ENCODE data around the gene CPZ. TPM values are rescaled to one million over a fixed set of nuclear protein-coding genes. Genes with fewer than 3 reads are reported as not detected.

CPZ gene
- total RNA-seq (2022) (not detected in 2 replicates), Bru-seq, nascent RNA (percentile 9 among the genes with signal in this experiment), BruChase-seq, experiment 1, labeled RNA remaining after a 6-hour chase (percentile 3 among the genes with signal in this experiment), BruChase-seq, experiment 2, labeled RNA remaining after a 2-hour chase (percentile 6 among the genes with signal in this experiment)
- long read RNA-seq: 0 reads

DNA sequence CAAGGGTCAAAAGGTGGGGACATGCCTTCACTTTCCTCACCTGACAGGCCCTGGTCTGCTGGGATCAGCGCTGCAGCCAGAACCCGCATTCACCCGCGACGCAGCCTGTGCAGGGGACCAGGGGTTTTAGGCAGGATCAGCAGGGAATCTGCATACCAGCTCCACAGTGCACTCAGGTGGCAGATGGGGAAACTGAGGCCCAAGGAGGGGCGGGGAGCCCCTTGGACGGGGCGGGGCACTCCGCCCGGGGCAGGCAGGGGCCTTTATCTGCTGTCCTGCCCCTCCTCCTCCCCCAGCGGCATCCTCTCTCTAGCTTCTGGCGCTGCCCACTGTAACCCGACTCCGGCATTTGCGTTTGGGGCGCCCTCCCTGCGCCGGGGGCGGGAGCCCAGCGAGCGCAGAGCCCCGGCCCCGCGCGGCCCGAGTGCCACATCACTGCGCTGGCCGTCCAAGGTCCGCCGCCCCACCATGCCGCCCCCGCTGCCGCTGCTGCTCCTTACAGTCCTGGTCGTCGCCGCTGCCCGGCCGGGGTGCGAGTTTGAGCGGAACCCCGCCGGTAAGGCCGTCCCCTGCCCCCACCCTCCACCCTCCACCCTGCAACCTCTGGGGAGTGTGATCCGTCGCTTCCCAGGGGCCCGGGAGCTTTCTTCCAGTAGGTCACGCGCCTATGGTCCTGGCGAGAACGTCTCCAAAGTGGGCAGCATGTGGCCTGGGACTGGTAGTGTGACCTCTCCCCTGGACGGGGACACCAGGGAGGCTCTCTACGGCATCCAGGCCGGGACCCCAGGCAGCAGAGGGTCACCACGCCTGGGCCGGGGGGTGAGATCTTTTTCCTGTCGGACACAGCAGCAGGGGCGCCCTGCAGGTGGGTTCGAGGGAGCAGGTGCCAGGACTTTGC, at the start of gene CPZ:
Gene CPZ (plus strand): TSS at position 400 of the 898 bp plus-strand sequence. CDS start 69 bp downstream, at position 469.
- Mint-ChIP-seq H3K9me3 (ENCODE audit: low read depth, unreplicated experiment) (no peaks in the 10 kb centered on the region), H3K4me1 (ENCODE audit: low read depth, unreplicated experiment) (no peaks in the 10 kb centered on the region), H3K27me3 (ENCODE audit: unreplicated experiment) (peaks cover 51% of the 10 kb centered on the region), H3K4me3 (ENCODE audit: low read depth, unreplicated experiment) (no peak within 1 kb of the TSS), H3K27ac (ENCODE audit: unreplicated experiment) (no peak within 1 kb of the TSS), H3K36me3 (ENCODE audit: insufficient read depth, unreplicated experiment) (no peaks in the 10 kb centered on the region)
- TF ChIP-seq CTCF (IDR thresholded peaks at IDR 0.05; ENCODE audit: unreplicated experiment): no peak
- no peak for DNase-seq
- CTCF ChIA-PET: no interaction called here
- no TSS peak for BruUV-seq (replicated peaks)
- intact Hi-C loops (cut with micrococcal nuclease; ENCODE audit: unreplicated experiment): no loop called here

GRCh38 chr4:8542776-8543525, 49.6 kb upstream of the CPZ start:
- CTCF ChIA-PET: no interaction called here

GRCh38 chr4:8543623-8544022, 48.9 kb upstream of the CPZ start:
- Mint-ChIP-seq H3K27me3 (ENCODE audit: unreplicated experiment) (no peaks in the 10 kb centered on the region), H3K4me1 (ENCODE audit: low read depth, unreplicated experiment) (peaks cover 17% of the 10 kb centered on the region), H3K4me3 (ENCODE audit: low read depth, unreplicated experiment) (no peak overlapping the region), H3K27ac (ENCODE audit: unreplicated experiment) (no peak overlapping the region), H3K36me3 (ENCODE audit: insufficient read depth, unreplicated experiment) (peaks cover 3% of the 10 kb centered on the region), H3K9me3 (ENCODE audit: low read depth, unreplicated experiment) (no peaks in the 10 kb centered on the region)
- CTCF ChIA-PET: no interaction called here
- no peak for TF ChIP-seq CTCF (IDR thresholded peaks at IDR 0.05; ENCODE audit: unreplicated experiment)
- intact Hi-C loops (cut with micrococcal nuclease; ENCODE audit: unreplicated experiment): no loop called here
- no TSS peak for BruUV-seq (replicated peaks)
- no peak for DNase-seq

More at GRCh38 chr4:8542776-8543525, 49.6 kb upstream of the CPZ start:
- H3K27me3 Mint-ChIP-seq (ENCODE audit: unreplicated experiment): no peaks in the 10 kb centered on the region
- no peak overlapping the region for H3K4me3 Mint-ChIP-seq (ENCODE audit: low read depth, unreplicated experiment)
- DNase-seq: no peak
- H3K27ac Mint-ChIP-seq (ENCODE audit: unreplicated experiment): no peak overlapping the region
- no peaks in the 10 kb centered on the region for H3K9me3 Mint-ChIP-seq (ENCODE audit: low read depth, unreplicated experiment)
- BruUV-seq (replicated peaks): no TSS peak
- intact Hi-C loops (cut with micrococcal nuclease; ENCODE audit: unreplicated experiment): no loop called here
- peaks cover 24% of the 10 kb centered on the region for H3K4me1 Mint-ChIP-seq (ENCODE audit: low read depth, unreplicated experiment)
- peaks cover 7% of the 10 kb centered on the region for H3K36me3 Mint-ChIP-seq (ENCODE audit: insufficient read depth, unreplicated experiment)
- no peak for TF ChIP-seq CTCF (IDR thresholded peaks at IDR 0.05; ENCODE audit: unreplicated experiment)

GRCh38 chr4:8544282-8544681, 48.3 kb upstream of the CPZ start:
- H3K36me3 Mint-ChIP-seq (ENCODE audit: insufficient read depth, unreplicated experiment): peaks cover 3% of the 10 kb centered on the region
- CTCF ChIA-PET: no interaction called here
- no peaks in the 10 kb centered on the region for H3K9me3 Mint-ChIP-seq (ENCODE audit: low read depth, unreplicated experiment)
- intact Hi-C loops (cut with micrococcal nuclease; ENCODE audit: unreplicated experiment): no loop called here
- no peak overlapping the region for H3K4me3 Mint-ChIP-seq (ENCODE audit: low read depth, unreplicated experiment)
- H3K27ac Mint-ChIP-seq (ENCODE audit: unreplicated experiment): no peak overlapping the region
- no peaks in the 10 kb centered on the region for H3K27me3 Mint-ChIP-seq (ENCODE audit: unreplicated experiment)
- TF ChIP-seq CTCF (IDR thresholded peaks at IDR 0.05; ENCODE audit: unreplicated experiment): no peak
- no TSS peak for BruUV-seq (replicated peaks)
- DNase-seq: no peak
- peaks cover 11% of the 10 kb centered on the region for H3K4me1 Mint-ChIP-seq (ENCODE audit: low read depth, unreplicated experiment)

Data from Calu3 (cell line).